Myocyte (in vitro differentiated cells): ENCODE results near the gene MBOAT1. TPM values are rescaled to one million over a fixed set of nuclear protein-coding genes. Genes with fewer than 3 reads are reported as not detected.
"Not testable (repeated sequence)": the region's sequence is repeated elsewhere in the genome, so short reads cannot be mapped to it uniquely, and the experiment has no call there.

Experiments
- DNase-seq: peaks from one replicate; pipeline ENCODE4 v3.0.0-alpha.2; 2012; ENCODE audit warnings: low read depth
- total RNA-seq: library from RNA; depleted of rRNA; stranded (reverse); fragments of >200 nt; gene quantifications from 2 replicates; pipeline ENCODE4 v1.2.3, GENCODE V29; 2014

MBOAT1 gene
- total RNA-seq, 1 donor from 2014 or later = 0.16 TPM

GRCh38 chr6:20139127-20139963, 72.9 kb downstream of the MBOAT1 start:
- DNase-seq = not testable (repeated sequence)

- no peak for DNase-seq
Observed at GRCh38 chr6:20137837-20138236, 74.4 kb downstream of the MBOAT1 start.

GRCh38 chr6:20137240-20137639, 75.0 kb downstream of the MBOAT1 start:
- no peak for DNase-seq

- DNase-seq = no peak
Observed at GRCh38 chr6:20135677-20136268, 76.5 kb downstream of the MBOAT1 start.

GRCh38 chr6:20134613-20135012, 77.7 kb downstream of the MBOAT1 start:
- no peak for DNase-seq

GRCh38 chr6:20129290-20130088, 82.8 kb downstream of the MBOAT1 start:
- DNase-seq = no peak

GRCh38 chr6:20128018-20128417, 84.3 kb downstream of the MBOAT1 start:
- DNase-seq = no peak

- peak; percentile 70 for DNase-seq
Observed at GRCh38 chr6:20126789-20127653, 85.2 kb downstream of the MBOAT1 start.

GRCh38 chr6:20126102-20126752, 86.0 kb downstream of the MBOAT1 start:
- DNase-seq = no peak

GRCh38 chr6:20124545-20124944, 87.7 kb downstream of the MBOAT1 start:
- peak; percentile 56 for DNase-seq

GRCh38 chr6:20119485-20119884, 92.8 kb downstream of the MBOAT1 start:
- no peak for DNase-seq

- DNase-seq = no peak
Observed at GRCh38 chr6:20118892-20119291, 93.4 kb downstream of the MBOAT1 start.

GRCh38 chr6:20117474-20117873, 94.8 kb downstream of the MBOAT1 start:
- peak; percentile 14 for DNase-seq

- no peak for DNase-seq
Observed at GRCh38 chr6:20116792-20117191, 95.5 kb downstream of the MBOAT1 start.

- DNase-seq = no peak
Observed at GRCh38 chr6:20115246-20115980, 96.9 kb downstream of the MBOAT1 start.

GRCh38 chr6:20113649-20114224, 98.5 kb downstream of the MBOAT1 start:
- no peak for DNase-seq

- no peak for DNase-seq
Observed at GRCh38 chr6:20112841-20113240, 99.4 kb downstream of the MBOAT1 start.

GRCh38 chr6:20112241-20112640, 100.0 kb downstream of the MBOAT1 start:
- DNase-seq = no peak

GRCh38 chr6:20110478-20110877, 101.8 kb downstream of the MBOAT1 start:
- DNase-seq = no peak
